Liver (tissue), 9 donors: ENCODE results near the gene ASB8. TPM values are rescaled to one million over a fixed set of nuclear protein-coding genes. Genes with fewer than 3 reads are reported as not detected.

ENCODE experiments used
- DNase-seq: peaks from one replicate; pipeline ENCODE4 v3.0.0-alpha.2; 2017; ENCODE audit warnings: low spot score
- H3K27ac ChIP-seq, 2 donors: one replicate each; pipeline ENCODE4 v1.7.0; 2013; ENCODE audit warnings: inconsistent platforms in 2 of 2, low read length in 2 of 2, control low read depth in 1 of 2, low read depth in 1 of 2, mild to moderate bottlenecking in 1 of 2
- H3K27me3 ChIP-seq, 4 donors: one replicate each; pipeline versions ENCODE4 v1.6.1 to v1.7.0; 2013; ENCODE audit warnings: low read length in 3 of 4, inconsistent platforms in 1 of 4, mild to moderate bottlenecking in 1 of 4, moderate library complexity in 1 of 4; ENCODE audit not compliant: control insufficient read depth in 4 of 4, insufficient read depth in 4 of 4
- H3K36me3 ChIP-seq, 4 donors: one replicate each; pipeline versions ENCODE4 v1.6.1 to v1.7.0; 2013; ENCODE audit warnings: low read length in 3 of 4, mild to moderate bottlenecking in 3 of 4, low read depth in 1 of 4, moderate library complexity in 1 of 4; ENCODE audit not compliant: control insufficient read depth in 4 of 4, insufficient read depth in 3 of 4
- H3K4me1 ChIP-seq, 4 donors: one replicate each; pipeline versions ENCODE4 v1.6.1 to v1.7.0; 2013; ENCODE audit warnings: low read length in 3 of 4, mild to moderate bottlenecking in 3 of 4, moderate library complexity in 1 of 4; ENCODE audit not compliant: control insufficient read depth in 4 of 4, insufficient read depth in 4 of 4
- H3K4me3 ChIP-seq, 3 donors: one replicate each; pipeline versions ENCODE4 v1.6.1 to v1.7.0; 2013; ENCODE audit warnings: low read length in 3 of 3, control low read depth in 1 of 3, low read depth in 1 of 3, mild to moderate bottlenecking in 1 of 3
- H3K9ac ChIP-seq, 2 donors: one replicate each; pipeline ENCODE4 v1.7.0; 2013; ENCODE audit warnings: low read length in 2 of 2, mild to moderate bottlenecking in 2 of 2, moderate library complexity in 2 of 2, control low read depth in 1 of 2, low read depth in 1 of 2
- H3K9me3 ChIP-seq, 4 donors: one replicate each; pipeline versions ENCODE4 v1.6.1 to v1.7.0; 2013; ENCODE audit warnings: low read length in 3 of 4; ENCODE audit not compliant: control insufficient read depth in 4 of 4
- EGR1 ChIP-seq, 2 donors: IDR thresholded peaks; 2 replicates each; pipeline ENCODE4 v1.6.1; 2016 to 2018; ENCODE audit warnings: antibody characterized with exemption in 2 of 2, low read depth in 2 of 2
- FOXA2 ChIP-seq: IDR thresholded peaks from 2 replicates; pipeline ENCODE4 v1.6.1; 2016; ENCODE audit warnings: antibody characterized with exemption
- GABPA ChIP-seq, 2 donors: IDR thresholded peaks in 1 of 2; conservative IDR thresholded peaks in 1 of 2; 2 replicates each; pipeline ENCODE4 v1.6.1; 2016; ENCODE audit warnings: antibody characterized with exemption in 2 of 2, mild to moderate bottlenecking in 1 of 2, moderate library complexity in 1 of 2
- HNF4A ChIP-seq, 2 donors: conservative IDR thresholded peaks; 2 replicates each; pipeline ENCODE4 v1.6.1; 2016; ENCODE audit warnings: antibody characterized with exemption in 2 of 2, mild to moderate bottlenecking in 2 of 2
- HNF4G ChIP-seq: IDR thresholded peaks from 2 replicates; pipeline ENCODE4 v1.6.1; 2016; ENCODE audit warnings: antibody characterized with exemption
- JUND ChIP-seq, 2 donors: IDR thresholded peaks; 2 replicates each; pipeline ENCODE4 v1.6.1; 2016; ENCODE audit warnings: antibody characterized with exemption in 2 of 2
- RAD21 ChIP-seq, 2 donors: IDR thresholded peaks; 2 replicates each; pipeline ENCODE4 v1.6.1; 2016; ENCODE audit warnings: antibody characterized with exemption in 2 of 2, mild to moderate bottlenecking in 2 of 2
- SP1 ChIP-seq: IDR thresholded peaks from 2 replicates; pipeline ENCODE4 v1.6.1; 2018; ENCODE audit warnings: antibody characterized with exemption, mild to moderate bottlenecking
- TAF1 ChIP-seq: conservative IDR thresholded peaks from 2 replicates; pipeline ENCODE4 v1.6.1; 2016; ENCODE audit warnings: antibody characterized with exemption, mild to moderate bottlenecking
- YY1 ChIP-seq: IDR thresholded peaks from 2 replicates; pipeline ENCODE4 v1.6.1; 2016; ENCODE audit warnings: antibody characterized with exemption, mild to moderate bottlenecking
- WGBS: extraction: QIAGEN DNeasy Blood & Tissue Kit; methylation state at CpG from one replicate; pipeline ENCODE4 v1.1.7; 2013; 5-methylcytosine and 5-hydroxymethylcytosine counted together
- polyA plus RNA-seq, 2 donors: library from polyadenylated mRNA; stranded (reverse) in 1 of 2; unstranded in 1 of 2; fragments of 200-250 nt in 1 of 2; fragments of >200 nt in 1 of 2; fragmentation: Nextera tagmentation in 1 of 2; extraction: Ambion mirVana in 1 of 2; gene quantifications; one replicate each; pipeline versions ENCODE4 v1.2.1 to v1.2.3, GENCODE V29; 2013 to 2015
- total RNA-seq, 2 donors: library from RNA; depleted of rRNA; stranded (reverse); fragments of >200 nt; gene quantifications; one replicate each; pipeline ENCODE4 v1.2.3, GENCODE V29; 2014
- TF ChIP-seq, protein P1 (sequence below): IDR thresholded peaks from 2 replicates; pipeline ENCODE4 v1.6.1; 2016; ENCODE audit warnings: antibody characterized with exemption
- TF ChIP-seq, protein P2 (sequence below): IDR thresholded peaks from 2 replicates; pipeline ENCODE4 v1.6.1; 2016; ENCODE audit warnings: antibody characterized with exemption
- TF ChIP-seq, protein P3 (sequence below): IDR thresholded peaks from 2 replicates; pipeline ENCODE4 v1.6.1; 2016; ENCODE audit warnings: antibody characterized with exemption, mild to moderate bottlenecking
- TF ChIP-seq, protein P4 (sequence below): fragments of 150-350 bp; IDR thresholded peaks from 2 replicates; pipeline ENCODE4 v1.5.1; 2017; ENCODE audit warnings: improper control_type of control experiment, low read depth, low read length; ENCODE audit not compliant: missing input control
- TF ChIP-seq, protein P5 (sequence below): IDR thresholded peaks from 2 replicates; pipeline ENCODE4 v1.6.1; 2016; ENCODE audit warnings: antibody characterized with exemption
- donor health status: healthy.
- donor health status: healthy.
- donor health status: healthy.
- donor health status: healthy.
- donor health status: healthy.

ASB8 gene
- total and polyA plus RNA-seq, 4 donors: 17.0 to 23.5 (median 18.2) TPM

DNA sequence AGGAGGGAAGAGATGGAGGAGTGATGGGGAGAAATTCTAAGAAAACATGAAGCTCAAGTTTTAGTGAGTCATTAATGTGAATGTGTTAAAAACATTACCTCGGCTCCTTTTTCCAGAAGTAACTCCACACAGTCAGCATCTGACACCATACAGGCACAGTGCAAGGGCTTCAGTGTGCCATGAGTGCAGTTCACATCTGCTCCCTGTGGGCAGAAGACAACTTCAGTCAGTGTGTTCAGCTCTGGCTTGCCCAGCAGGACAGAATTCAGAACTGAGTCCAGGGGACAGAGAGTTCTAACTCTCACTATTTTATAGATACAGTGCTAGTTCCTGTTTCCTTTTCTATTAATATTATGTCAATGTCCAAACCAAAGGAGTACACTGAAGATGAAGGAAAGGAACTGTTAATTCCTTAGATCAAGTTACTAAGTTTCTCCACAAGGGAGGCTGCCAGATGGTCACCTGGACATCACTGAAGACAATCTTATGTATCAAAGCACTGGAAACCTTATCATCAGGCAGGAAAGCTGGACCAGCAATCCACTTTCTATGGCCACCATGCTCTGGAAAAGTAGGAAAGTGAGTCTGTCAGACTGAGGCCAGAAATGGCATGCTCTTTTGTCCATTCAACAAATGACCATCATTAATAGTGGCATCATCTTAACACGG lies 6.1 kb downstream of the ASB8 start:
- no peaks in the 10 kb centered on the region for H3K9me3 ChIP-seq
- 94% methylated on average over 2 of the region's 2 CpGs for WGBS
- H3K4me1 ChIP-seq: peaks cover 0 to 3% (median 2%) of the 10 kb centered on the region in 4 donors
- no peaks in the 10 kb centered on the region for H3K27me3 ChIP-seq
- TF ChIP-seq, protein P1, sequence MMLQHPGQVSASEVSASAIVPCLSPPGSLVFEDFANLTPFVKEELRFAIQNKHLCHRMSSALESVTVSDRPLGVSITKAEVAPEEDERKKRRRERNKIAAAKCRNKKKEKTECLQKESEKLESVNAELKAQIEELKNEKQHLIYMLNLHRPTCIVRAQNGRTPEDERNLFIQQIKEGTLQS: no peak
- TF ChIP-seq SP1 (no peak), GABPA (IDR thresholded peaks at IDR 0.05 in 1 of 2, conservative IDR thresholded peaks at IDR 0.05 in 1 of 2) (no peak), HNF4G (no peak), HNF4A (conservative IDR thresholded peaks at IDR 0.05) (no peak), JUND (IDR thresholded peaks at IDR 0.05) (no peak), TAF1 (no peak), YY1 (no peak), FOXA2 (no peak)
- TF ChIP-seq, protein P2, sequence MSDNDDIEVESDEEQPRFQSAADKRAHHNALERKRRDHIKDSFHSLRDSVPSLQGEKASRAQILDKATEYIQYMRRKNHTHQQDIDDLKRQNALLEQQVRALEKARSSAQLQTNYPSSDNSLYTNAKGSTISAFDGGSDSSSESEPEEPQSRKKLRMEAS: no peak
- TF ChIP-seq, protein P3, sequence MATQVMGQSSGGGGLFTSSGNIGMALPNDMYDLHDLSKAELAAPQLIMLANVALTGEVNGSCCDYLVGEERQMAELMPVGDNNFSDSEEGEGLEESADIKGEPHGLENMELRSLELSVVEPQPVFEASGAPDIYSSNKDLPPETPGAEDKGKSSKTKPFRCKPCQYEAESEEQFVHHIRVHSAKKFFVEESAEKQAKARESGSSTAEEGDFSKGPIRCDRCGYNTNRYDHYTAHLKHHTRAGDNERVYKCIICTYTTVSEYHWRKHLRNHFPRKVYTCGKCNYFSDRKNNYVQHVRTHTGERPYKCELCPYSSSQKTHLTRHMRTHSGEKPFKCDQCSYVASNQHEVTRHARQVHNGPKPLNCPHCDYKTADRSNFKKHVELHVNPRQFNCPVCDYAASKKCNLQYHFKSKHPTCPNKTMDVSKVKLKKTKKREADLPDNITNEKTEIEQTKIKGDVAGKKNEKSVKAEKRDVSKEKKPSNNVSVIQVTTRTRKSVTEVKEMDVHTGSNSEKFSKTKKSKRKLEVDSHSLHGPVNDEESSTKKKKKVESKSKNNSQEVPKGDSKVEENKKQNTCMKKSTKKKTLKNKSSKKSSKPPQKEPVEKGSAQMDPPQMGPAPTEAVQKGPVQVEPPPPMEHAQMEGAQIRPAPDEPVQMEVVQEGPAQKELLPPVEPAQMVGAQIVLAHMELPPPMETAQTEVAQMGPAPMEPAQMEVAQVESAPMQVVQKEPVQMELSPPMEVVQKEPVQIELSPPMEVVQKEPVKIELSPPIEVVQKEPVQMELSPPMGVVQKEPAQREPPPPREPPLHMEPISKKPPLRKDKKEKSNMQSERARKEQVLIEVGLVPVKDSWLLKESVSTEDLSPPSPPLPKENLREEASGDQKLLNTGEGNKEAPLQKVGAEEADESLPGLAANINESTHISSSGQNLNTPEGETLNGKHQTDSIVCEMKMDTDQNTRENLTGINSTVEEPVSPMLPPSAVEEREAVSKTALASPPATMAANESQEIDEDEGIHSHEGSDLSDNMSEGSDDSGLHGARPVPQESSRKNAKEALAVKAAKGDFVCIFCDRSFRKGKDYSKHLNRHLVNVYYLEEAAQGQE: no peak
- TF ChIP-seq, protein P4, sequence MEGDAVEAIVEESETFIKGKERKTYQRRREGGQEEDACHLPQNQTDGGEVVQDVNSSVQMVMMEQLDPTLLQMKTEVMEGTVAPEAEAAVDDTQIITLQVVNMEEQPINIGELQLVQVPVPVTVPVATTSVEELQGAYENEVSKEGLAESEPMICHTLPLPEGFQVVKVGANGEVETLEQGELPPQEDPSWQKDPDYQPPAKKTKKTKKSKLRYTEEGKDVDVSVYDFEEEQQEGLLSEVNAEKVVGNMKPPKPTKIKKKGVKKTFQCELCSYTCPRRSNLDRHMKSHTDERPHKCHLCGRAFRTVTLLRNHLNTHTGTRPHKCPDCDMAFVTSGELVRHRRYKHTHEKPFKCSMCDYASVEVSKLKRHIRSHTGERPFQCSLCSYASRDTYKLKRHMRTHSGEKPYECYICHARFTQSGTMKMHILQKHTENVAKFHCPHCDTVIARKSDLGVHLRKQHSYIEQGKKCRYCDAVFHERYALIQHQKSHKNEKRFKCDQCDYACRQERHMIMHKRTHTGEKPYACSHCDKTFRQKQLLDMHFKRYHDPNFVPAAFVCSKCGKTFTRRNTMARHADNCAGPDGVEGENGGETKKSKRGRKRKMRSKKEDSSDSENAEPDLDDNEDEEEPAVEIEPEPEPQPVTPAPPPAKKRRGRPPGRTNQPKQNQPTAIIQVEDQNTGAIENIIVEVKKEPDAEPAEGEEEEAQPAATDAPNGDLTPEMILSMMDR: no peak
- TF ChIP-seq, protein P5, sequence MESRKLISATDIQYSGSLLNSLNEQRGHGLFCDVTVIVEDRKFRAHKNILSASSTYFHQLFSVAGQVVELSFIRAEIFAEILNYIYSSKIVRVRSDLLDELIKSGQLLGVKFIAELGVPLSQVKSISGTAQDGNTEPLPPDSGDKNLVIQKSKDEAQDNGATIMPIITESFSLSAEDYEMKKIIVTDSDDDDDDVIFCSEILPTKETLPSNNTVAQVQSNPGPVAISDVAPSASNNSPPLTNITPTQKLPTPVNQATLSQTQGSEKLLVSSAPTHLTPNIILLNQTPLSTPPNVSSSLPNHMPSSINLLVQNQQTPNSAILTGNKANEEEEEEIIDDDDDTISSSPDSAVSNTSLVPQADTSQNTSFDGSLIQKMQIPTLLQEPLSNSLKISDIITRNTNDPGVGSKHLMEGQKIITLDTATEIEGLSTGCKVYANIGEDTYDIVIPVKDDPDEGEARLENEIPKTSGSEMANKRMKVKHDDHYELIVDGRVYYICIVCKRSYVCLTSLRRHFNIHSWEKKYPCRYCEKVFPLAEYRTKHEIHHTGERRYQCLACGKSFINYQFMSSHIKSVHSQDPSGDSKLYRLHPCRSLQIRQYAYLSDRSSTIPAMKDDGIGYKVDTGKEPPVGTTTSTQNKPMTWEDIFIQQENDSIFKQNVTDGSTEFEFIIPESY: no peak
- no peak overlapping the region for H3K4me3 ChIP-seq
- no peak for DNase-seq
- no peak overlapping the region for H3K9ac ChIP-seq
- no peak overlapping the region for H3K27ac ChIP-seq
- peaks cover 6 to 45% (median 42%) of the 10 kb centered on the region in 4 donors for H3K36me3 ChIP-seq

DNA sequence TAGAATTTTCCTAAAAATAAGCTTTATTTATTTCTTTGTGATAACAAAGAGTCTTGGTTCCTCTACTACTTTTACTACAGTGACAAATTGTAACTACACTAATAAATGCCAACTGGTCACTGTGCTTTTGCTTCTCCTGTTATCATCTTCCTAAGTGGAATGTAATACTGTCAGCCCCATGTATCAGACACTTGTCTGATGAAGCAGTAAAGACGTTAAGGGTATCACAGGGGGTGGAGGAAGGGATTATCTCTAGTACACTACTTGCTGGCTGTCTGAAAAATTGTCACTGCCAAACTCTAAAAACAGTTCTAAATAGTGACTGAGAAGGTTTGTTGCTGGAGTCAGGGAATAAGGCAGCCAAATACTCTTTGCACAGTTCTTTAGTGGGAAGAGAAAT lies 11.3 kb downstream of the ASB8 start:
- no peak overlapping the region for H3K9ac ChIP-seq
- no peak for DNase-seq
- no peaks in the 10 kb centered on the region for H3K9me3 ChIP-seq
- H3K4me1 ChIP-seq: no peaks in the 10 kb centered on the region
- WGBS: 70% methylated on average over 1 of the region's 1 CpG
- no peak overlapping the region for H3K27ac ChIP-seq
- no peaks in the 10 kb centered on the region for H3K27me3 ChIP-seq
- no peak overlapping the region for H3K4me3 ChIP-seq
- peaks cover 9 to 70% (median 37%) of the 10 kb centered on the region in 4 donors for H3K36me3 ChIP-seq
- TF ChIP-seq, protein P5: no peak
- TF ChIP-seq EGR1 (IDR thresholded peaks at IDR 0.05; ENCODE audit: low read depth in 2 of 2) (no peak), FOXA2 (no peak), JUND (IDR thresholded peaks at IDR 0.05) (no peak), TAF1 (no peak), RAD21 (IDR thresholded peaks at IDR 0.05) (no peak)
- TF ChIP-seq, protein P1: no peak
- TF ChIP-seq, protein P2: no peak
- TF ChIP-seq, protein P3: no peak
